ENCODE results near the gene KBTBD13.

The KBTBD13 gene

GRCh38 chr15:65115086-65115485 is 38.5 kb downstream of the KBTBD13 start, which contains the start of gene UBAP1L:
Gene UBAP1L, minus strand, starts transcription at chr15:65115200. Its CDS starts 8,985 bp downstream, at chr15:65106215.
- no peak for DNase-seq (ENCODE audit: low spot score)

GRCh38 chr15:65115542-65115941 is 39.0 kb downstream of the KBTBD13 start:
- DNase-seq (ENCODE audit: low spot score) = no peak

Measured in kidney capillary endothelial cell (primary cell).